GM18861 (cell line): ENCODE results near the gene TMBIM4.

Experiments used
- ATAC-seq: cut with Tn5 transposase; IDR thresholded peaks from one replicate; pipeline ENCODE4 v1.9.1; 2021; ENCODE audit not compliant: unreplicated experiment

The TMBIM4 gene

DNA sequence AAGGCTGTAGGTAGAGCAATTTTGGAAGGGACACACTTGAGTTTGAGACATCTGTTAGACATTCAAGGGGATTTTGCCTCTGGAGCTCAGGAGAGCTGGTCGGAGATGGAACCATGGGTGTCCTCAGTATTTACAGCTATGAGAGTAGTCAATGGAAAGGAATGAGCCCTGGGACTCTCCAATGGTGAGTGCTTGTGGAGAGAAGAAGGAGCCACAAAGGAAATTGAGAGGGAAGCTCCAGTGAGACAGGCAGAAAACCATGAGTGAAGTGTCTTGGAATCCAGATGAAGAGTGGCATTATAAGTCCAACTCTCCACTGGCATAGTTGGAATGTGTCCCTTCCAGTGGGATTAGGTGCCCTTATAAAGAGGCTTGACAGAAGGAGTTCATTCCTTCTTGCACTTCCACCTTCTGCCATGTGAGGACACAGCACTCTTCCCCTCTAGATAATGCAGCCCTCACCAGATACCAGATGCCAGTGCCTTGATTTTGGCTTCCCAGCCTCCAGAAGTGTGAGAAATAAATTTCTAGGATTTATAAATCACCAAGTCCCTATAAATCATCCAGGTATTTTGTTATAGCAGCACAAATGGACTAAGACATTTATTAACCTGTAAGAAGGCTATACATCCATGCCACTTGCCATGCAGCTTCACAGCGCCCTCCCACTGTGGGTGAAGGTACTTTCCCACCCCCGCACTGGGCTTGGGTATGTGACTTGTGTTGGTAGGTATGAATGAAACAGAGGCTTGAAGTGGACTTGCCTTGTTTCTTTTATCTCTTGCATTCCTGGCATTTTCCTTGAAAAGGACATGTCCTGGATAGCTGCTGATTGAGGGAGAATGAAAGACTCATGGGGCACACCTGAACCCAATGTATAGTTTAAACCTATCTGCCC is 66.5 kb downstream of the TMBIM4 start:
- no peak for ATAC-seq

DNA sequence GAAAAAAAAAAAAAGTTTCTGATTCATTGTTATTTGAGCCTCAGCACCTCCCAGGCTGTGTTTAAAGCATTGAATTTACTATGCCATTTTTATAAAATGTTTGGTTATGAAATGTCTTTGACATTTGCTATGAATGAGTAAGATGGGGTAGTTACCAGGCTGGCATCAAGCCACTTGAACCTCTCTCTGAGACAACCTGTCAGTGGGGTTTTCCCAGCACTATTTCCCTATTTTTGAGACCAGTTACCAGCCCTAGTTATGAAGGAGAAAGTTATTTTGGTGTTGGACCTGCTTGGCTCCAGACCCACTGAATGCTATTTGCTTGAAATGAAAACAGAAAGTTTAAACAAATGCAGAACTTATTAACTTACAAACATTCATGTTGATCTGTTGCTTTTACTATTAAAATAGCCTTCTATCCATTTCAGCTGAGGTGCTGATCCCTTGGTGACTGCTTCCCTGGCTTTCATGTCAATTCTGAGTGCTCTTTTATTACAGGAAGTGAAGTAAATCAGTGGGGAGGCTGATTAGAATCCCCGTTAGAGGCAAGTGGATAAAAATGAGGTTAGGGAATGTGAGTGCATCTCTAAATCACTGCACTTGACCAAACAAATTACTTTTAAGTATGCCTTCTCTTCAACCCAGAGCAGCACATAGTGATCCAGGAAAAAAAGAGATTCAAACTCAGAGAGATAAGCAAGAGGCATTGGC is 77.1 kb downstream of the TMBIM4 start:
- peak; percentile 67 for ATAC-seq

- ATAC-seq: no peak
Observed at GRCh38 chr12:66090157-66090556, 79.6 kb downstream of the TMBIM4 start.

- ATAC-seq: peak; percentile 66
Observed at GRCh38 chr12:66087365-66087943, 82.3 kb downstream of the TMBIM4 start.

GRCh38 chr12:66085998-66086397 is 83.8 kb downstream of the TMBIM4 start:
- no peak for ATAC-seq
